HFFc6 (cell line): ENCODE results near the gene RNASEL. TPM values are rescaled to one million over a fixed set of nuclear protein-coding genes. Genes with fewer than 3 reads are reported as not detected.

ENCODE experiments used
- DNase-seq: peaks from one replicate; pipeline ENCODE4 v3.0.0-alpha.2; 2018
- H3K27ac Mint-ChIP-seq: 2 replicates; pipeline ENCODE4 v1.8.0; 2020; ENCODE audit warnings: mild to moderate bottlenecking, mixed read lengths
- H3K27me3 Mint-ChIP-seq: 2 replicates; pipeline ENCODE4 v1.8.0; 2021; ENCODE audit warnings: mild to moderate bottlenecking, moderate library complexity, mixed read lengths; ENCODE audit not compliant: insufficient read depth
- H3K36me3 Mint-ChIP-seq: 2 replicates; pipeline ENCODE4 v1.8.0; 2021; ENCODE audit warnings: low read depth, mixed read lengths
- H3K4me1 Mint-ChIP-seq: 2 replicates; pipeline ENCODE4 v1.8.0; 2020; ENCODE audit warnings: low read depth, mixed read lengths
- H3K4me3 Mint-ChIP-seq: 2 replicates; pipeline ENCODE4 v1.8.0; 2020; ENCODE audit warnings: mild to moderate bottlenecking, moderate library complexity, mixed read lengths
- H3K9me3 Mint-ChIP-seq: 2 replicates; pipeline ENCODE4 v1.8.0; 2020; ENCODE audit warnings: mild to moderate bottlenecking, mixed read lengths
- CTCF ChIP-seq: fragments of 200-600 bp; sonication (generic); IDR thresholded peaks from 2 replicates; pipeline ENCODE4 v1.5.0; 2021; ENCODE audit warnings: antibody characterized with exemption, mild to moderate bottlenecking
- total RNA-seq, 6 experiments: library from RNA; stranded (reverse); fragmentation: NEBNext Ultra II Directional; extraction: Animal tissue kit (Norgen Biotek cat#: 25700); gene quantifications; 2 replicates in 1 of 6; 3 replicates in 5 of 6; pipeline ENCODE4 v1.2.3, GENCODE V29; 2021

Gene RNASEL
- total RNA-seq, 6 experiments from 2014 or later = 3.6 to 4.1 (median 3.8) TPM

GRCh38 chr1:182625719-182626504 lies 36.9 kb upstream of the RNASEL start:
- no peak overlapping the region for H3K27ac Mint-ChIP-seq
- DNase-seq = no peak
- no peaks in the 10 kb centered on the region for H3K36me3 Mint-ChIP-seq
- no peak for TF ChIP-seq CTCF
- peaks cover 29% of the 10 kb centered on the region for H3K4me1 Mint-ChIP-seq
- no peaks in the 10 kb centered on the region for H3K9me3 Mint-ChIP-seq
- no peak overlapping the region for H3K4me3 Mint-ChIP-seq
- H3K27me3 Mint-ChIP-seq = peaks cover 10% of the 10 kb centered on the region

- no peak for DNase-seq
- no peak overlapping the region for H3K27ac Mint-ChIP-seq
- H3K4me3 Mint-ChIP-seq = no peak overlapping the region
- no peaks in the 10 kb centered on the region; the same call in 1 of the 2 replicates for H3K36me3 Mint-ChIP-seq
- peaks cover 13% of the 10 kb centered on the region for H3K27me3 Mint-ChIP-seq
- no peak for TF ChIP-seq CTCF
- no peaks in the 10 kb centered on the region for H3K9me3 Mint-ChIP-seq
- peaks cover 20% of the 10 kb centered on the region for H3K4me1 Mint-ChIP-seq
Measured at GRCh38 chr1:182625024-182625423, 36.0 kb upstream of the RNASEL start.

GRCh38 chr1:182624577-182624976 lies 35.5 kb upstream of the RNASEL start:
- H3K4me3 Mint-ChIP-seq = no peak overlapping the region
- peaks cover 13% of the 10 kb centered on the region for H3K27me3 Mint-ChIP-seq
- no peaks in the 10 kb centered on the region for H3K9me3 Mint-ChIP-seq

GRCh38 chr1:182622901-182623528 lies 34.0 kb upstream of the RNASEL start:
- H3K27ac Mint-ChIP-seq = no peak overlapping the region
- H3K36me3 Mint-ChIP-seq = no peaks in the 10 kb centered on the region; the same call in 1 of the 2 replicates
- no peak for TF ChIP-seq CTCF
- no peak overlapping the region for H3K4me3 Mint-ChIP-seq
- peaks cover 13% of the 10 kb centered on the region; the same call in 1 of the 2 replicates for H3K27me3 Mint-ChIP-seq
- no peak for DNase-seq
- H3K9me3 Mint-ChIP-seq = no peaks in the 10 kb centered on the region
- peaks cover 22% of the 10 kb centered on the region for H3K4me1 Mint-ChIP-seq

More at GRCh38 chr1:182624577-182624976, 35.5 kb upstream of the RNASEL start:
- no peak overlapping the region for H3K27ac Mint-ChIP-seq
- no peak for TF ChIP-seq CTCF
- DNase-seq = no peak
- peaks cover 20% of the 10 kb centered on the region for H3K4me1 Mint-ChIP-seq
- no peaks in the 10 kb centered on the region; the same call in 1 of the 2 replicates for H3K36me3 Mint-ChIP-seq

- H3K27me3 Mint-ChIP-seq = peaks cover 13% of the 10 kb centered on the region
- H3K4me3 Mint-ChIP-seq = no peak overlapping the region
- no peak for DNase-seq
- H3K4me1 Mint-ChIP-seq = peaks cover 32% of the 10 kb centered on the region
- no peak overlapping the region for H3K27ac Mint-ChIP-seq
- no peaks in the 10 kb centered on the region; the same call in 1 of the 2 replicates for H3K36me3 Mint-ChIP-seq
- no peaks in the 10 kb centered on the region for H3K9me3 Mint-ChIP-seq
- no peak for TF ChIP-seq CTCF
Measured at GRCh38 chr1:182621906-182622305, 32.9 kb upstream of the RNASEL start.
